Raji (cell line): Measurements from ENCODE around the gene SLC7A4.

ENCODE experiments used
- POLR2A ChIP-seq: IDR thresholded peaks from 2 replicates; pipeline ENCODE4 v1.6.1; 2011; ENCODE audit warnings: low read depth, low read length, control low read depth; ENCODE audit not compliant: insufficient read depth

Gene SLC7A4

GRCh38 chr22:21012446-21013407 is 19.6 kb downstream of the SLC7A4 start:
- TF ChIP-seq POLR2A: no peak

- no peak for TF ChIP-seq POLR2A
These were observed 21.8 kb downstream of the SLC7A4 start for GRCh38 chr22:21010426-21011113.

GRCh38 chr22:21009638-21010425 is 22.5 kb downstream of the SLC7A4 start:
- no peak for TF ChIP-seq POLR2A

- peak; percentile 36 for TF ChIP-seq POLR2A
These were observed 28.6 kb downstream of the SLC7A4 start for GRCh38 chr22:21003782-21004181.

- TF ChIP-seq POLR2A: peak; percentile 87
These were observed 30.6 kb downstream of the SLC7A4 start, which contains the start of gene THAP7 for GRCh38 chr22:21001601-21002325. TSS of gene THAP7 (minus strand) at chr22:21002118. CDS start at chr22:21001911, 207 bp downstream.

- TF ChIP-seq POLR2A: no peak
These were observed 31.3 kb downstream of the SLC7A4 start for GRCh38 chr22:21000987-21001600.

GRCh38 chr22:21000207-21000986 is 32.0 kb downstream of the SLC7A4 start:
- TF ChIP-seq POLR2A: peak; percentile 29; the same call in 1 of the 2 replicates

- peak; percentile 11; the same call in 1 of the 2 replicates for TF ChIP-seq POLR2A
These were observed 32.8 kb downstream of the SLC7A4 start for GRCh38 chr22:20999350-21000206.

GRCh38 chr22:20998411-20999336 is 33.7 kb downstream of the SLC7A4 start:
- TF ChIP-seq POLR2A: peak; percentile 60

GRCh38 chr22:20997536-20998257 is 34.7 kb downstream of the SLC7A4 start:
- peak; percentile 24; the same call in 1 of the 2 replicates for TF ChIP-seq POLR2A
